ENCODE data around the gene ARL8B. TPM values are rescaled to one million over a fixed set of nuclear protein-coding genes. Genes with fewer than 3 reads are reported as not detected.
"Not testable (repeated sequence)": the region's sequence is repeated elsewhere in the genome, so short reads cannot be mapped to it uniquely, and the experiment has no call there.

ARL8B gene
- total RNA-seq, 4 donors from 2014 or later, result 44.2 to 64.8 (median 49.9) TPM

DNA sequence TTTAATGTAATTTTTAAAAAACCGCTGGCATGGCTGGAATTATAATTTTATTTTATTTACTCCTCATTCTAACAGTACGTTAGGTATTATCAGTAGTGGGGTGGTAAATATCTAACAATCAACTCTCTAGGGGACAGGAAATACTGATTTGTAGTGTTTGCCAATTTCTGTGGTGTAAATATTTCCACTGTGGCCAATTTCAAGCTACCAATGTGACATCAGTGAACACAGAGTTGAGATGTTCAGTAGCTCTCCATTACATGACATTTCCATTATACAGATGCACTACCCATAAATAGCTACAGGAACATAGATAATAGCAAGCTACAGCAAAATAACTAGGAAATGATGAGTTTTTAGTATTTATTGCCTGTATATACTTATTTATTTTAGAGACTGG, 10.0 kb upstream of the ARL8B start:
- DNase-seq (ENCODE audit: low spot score) (no peak), ATAC-seq (ENCODE audit: low FRiP score) (no peak)
- TF ChIP-seq, protein P1, sequence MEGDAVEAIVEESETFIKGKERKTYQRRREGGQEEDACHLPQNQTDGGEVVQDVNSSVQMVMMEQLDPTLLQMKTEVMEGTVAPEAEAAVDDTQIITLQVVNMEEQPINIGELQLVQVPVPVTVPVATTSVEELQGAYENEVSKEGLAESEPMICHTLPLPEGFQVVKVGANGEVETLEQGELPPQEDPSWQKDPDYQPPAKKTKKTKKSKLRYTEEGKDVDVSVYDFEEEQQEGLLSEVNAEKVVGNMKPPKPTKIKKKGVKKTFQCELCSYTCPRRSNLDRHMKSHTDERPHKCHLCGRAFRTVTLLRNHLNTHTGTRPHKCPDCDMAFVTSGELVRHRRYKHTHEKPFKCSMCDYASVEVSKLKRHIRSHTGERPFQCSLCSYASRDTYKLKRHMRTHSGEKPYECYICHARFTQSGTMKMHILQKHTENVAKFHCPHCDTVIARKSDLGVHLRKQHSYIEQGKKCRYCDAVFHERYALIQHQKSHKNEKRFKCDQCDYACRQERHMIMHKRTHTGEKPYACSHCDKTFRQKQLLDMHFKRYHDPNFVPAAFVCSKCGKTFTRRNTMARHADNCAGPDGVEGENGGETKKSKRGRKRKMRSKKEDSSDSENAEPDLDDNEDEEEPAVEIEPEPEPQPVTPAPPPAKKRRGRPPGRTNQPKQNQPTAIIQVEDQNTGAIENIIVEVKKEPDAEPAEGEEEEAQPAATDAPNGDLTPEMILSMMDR (IDR thresholded peaks at IDR 0.05), result no peak

DNA sequence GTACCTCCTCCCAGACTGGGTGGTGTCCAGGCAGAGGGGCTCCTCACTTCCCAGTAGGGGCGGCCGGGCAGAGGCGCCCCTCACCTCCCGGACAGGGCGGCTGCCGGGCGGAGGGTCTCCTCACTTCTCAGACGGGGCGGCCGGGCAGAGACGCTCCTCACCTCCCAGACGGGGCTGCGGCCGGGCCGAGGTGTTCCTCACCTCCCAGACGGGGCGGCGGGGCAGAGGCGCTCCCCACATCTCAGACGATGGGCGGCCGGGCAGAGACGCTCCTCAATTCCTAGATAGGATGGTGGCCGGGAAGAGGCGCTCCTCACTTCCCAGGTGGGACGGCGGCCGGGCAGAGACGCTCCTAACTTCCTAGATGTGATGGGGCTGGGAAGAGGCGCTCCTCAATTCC, 8.4 kb upstream of the ARL8B start:
- ATAC-seq (ENCODE audit: low FRiP score); DNase-seq (ENCODE audit: low spot score): not testable (repeated sequence)

DNA sequence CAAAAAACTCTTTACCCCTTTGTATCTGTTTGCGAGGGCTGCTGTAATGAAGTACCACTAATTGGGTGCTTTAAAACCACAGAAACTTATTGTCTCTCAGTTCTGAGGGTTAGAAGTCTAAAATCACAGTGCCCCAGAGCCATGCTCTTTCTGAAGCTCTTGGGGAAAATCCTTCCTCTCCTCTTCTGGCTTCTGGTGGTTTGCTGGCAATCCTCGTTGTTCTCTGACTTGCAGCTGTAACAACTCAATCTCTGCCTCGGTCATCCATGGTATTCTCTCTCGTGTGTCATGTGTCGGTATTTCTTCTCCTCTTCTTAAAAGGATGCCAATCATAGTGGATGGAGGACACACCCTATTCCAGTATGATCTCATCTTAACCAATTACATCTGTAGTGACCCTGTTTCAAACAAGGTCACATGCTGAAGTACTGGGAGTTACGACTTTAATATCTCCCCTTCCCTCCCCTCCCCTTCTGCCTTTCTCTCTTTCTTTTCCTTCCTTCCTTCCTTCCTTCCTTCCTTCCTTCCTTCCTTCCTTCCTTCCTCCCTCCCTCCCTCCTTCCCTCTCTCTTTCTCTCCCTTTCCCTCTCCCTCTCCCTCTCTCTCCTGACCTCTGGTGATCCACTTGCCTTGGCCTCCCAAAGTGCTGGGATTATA, 6.5 kb upstream of the ARL8B start:
- no peak for ATAC-seq (ENCODE audit: low FRiP score)
- no peak for DNase-seq (ENCODE audit: low spot score)
- TF ChIP-seq, protein P1 (IDR thresholded peaks at IDR 0.05), result no peak

DNA sequence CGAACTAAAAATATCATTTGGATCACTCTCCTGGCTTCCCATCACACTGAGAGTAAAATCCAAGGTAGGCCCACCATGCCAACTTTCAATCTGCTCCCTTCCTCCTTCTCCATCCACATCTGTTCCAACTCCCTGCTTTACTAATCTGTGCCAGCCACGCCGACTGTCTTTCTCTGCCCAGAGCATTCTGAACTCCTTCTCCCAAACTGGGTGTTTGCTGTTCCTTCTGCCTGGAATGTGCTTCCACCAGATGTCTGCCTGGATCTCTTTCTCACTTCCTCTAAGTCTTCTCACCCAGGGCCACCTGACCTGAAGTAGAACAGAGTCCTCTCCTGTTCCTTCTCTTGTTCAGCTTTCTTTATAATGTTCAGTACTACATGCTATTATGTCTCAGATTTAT, 5.6 kb upstream of the ARL8B start:
- TF ChIP-seq, protein P1 (IDR thresholded peaks at IDR 0.05), result no peak
- DNase-seq (ENCODE audit: low spot score) (no peak), ATAC-seq (ENCODE audit: low FRiP score) (no peak)

DNA sequence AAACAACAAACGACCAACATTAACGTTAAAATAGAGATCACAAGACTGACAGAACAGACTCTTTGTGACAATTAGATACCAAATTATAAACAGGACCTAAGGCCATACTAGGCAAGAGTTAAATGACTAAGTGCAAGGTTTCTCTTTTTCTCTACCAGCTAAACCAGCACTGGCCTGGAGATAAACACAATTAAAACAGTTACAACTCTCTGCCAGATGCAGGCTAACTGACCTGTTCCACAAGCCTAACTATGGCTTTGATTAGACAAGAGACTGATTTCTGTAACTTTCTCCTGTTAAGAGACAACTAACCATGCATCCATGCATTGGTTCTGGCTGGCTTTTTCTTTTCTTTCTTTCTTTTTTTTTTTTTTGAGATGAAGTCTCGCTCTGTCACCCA, 1.6 kb upstream of the ARL8B start:
- ATAC-seq (ENCODE audit: low FRiP score) (no peak), DNase-seq (ENCODE audit: low spot score) (no peak)
- TF ChIP-seq, protein P1 (IDR thresholded peaks at IDR 0.05), result no peak

DNA sequence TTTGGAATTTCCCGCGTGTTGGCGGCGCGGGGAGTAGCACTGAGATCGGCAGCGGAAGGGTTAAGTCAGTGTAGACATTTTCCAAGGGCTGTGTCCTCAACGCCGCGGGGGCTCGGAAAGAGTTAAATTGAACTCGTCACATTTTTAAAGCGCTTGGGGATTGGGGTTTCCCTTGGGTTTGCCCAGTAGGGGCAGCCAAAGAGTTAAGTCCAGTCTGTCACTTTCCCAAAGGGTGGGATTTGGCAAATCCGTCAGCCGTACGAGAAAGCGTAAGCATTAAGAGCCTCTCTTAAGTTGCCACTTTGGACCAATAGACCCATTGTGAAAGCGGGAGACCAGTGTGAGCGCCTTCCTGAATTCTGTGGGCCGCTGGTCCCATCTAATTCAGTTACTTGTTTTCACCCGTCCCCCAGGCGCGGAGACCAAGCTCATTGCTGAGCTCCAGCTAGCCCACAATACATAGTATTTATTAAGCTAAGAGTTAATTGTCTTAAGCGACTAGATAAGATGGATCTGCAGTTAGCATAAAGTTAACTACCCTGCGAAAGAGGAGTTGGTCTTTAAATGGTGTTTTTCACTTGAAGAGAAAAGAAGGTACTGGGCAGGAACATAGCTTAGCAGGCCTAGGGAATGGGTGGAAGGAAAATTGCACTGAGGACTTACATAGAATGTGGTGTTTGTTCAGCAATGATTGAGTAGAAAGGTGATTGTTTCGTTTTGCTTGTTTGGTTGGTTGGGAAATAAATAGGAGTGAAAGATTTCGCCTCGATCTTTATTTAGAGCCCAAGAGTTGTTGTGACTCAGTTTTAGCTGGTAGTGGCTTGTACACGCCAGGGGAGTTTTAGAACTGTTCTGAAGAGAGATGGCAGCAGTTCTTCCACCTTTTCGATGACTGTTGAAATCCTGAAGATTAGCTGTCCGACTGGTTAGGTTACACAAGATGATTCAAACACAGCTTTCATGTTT, 932 bp downstream of the ARL8B start:
- DNase-seq (ENCODE audit: low spot score) (no peak), ATAC-seq (ENCODE audit: low FRiP score) (peak; percentile 76)
- TF ChIP-seq, protein P1 (IDR thresholded peaks at IDR 0.05), result no peak

DNA sequence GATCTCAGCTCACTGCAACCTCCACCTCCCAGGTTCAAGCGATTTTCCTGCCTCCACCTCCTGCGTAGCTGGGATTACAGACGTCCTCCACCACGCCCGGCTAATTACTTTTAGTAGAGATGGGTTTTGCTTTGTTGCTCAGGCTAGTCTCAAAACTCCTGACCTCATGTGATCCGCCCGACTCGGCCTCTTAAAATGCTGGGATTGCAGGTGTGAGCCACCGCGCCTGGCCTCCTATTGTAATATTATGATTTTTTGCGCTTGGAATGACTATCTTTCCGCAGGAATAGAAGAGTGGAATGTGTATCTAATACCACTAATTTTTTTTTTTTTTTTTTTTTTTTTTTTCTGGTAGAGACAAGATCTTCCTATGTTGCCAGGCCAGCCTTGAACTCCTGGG, 1.8 kb downstream of the ARL8B start:
- ATAC-seq (ENCODE audit: low FRiP score), result no peak
- TF ChIP-seq, protein P1 (IDR thresholded peaks at IDR 0.05), result no peak
- DNase-seq (ENCODE audit: low spot score), result no peak

All from omental fat pad (tissue), 4 donors.